Measurements from ENCODE around the gene WNT2B. TPM values are rescaled to one million over a fixed set of nuclear protein-coding genes. Genes with fewer than 3 reads are reported as not detected.

WNT2B gene
- total and polyA plus RNA-seq, 2 of the 8 experiments (the other 6 are each of a cell fraction or from before 2014, with no cell fraction given), result 0.33 to 2.0 TPM

DNA sequence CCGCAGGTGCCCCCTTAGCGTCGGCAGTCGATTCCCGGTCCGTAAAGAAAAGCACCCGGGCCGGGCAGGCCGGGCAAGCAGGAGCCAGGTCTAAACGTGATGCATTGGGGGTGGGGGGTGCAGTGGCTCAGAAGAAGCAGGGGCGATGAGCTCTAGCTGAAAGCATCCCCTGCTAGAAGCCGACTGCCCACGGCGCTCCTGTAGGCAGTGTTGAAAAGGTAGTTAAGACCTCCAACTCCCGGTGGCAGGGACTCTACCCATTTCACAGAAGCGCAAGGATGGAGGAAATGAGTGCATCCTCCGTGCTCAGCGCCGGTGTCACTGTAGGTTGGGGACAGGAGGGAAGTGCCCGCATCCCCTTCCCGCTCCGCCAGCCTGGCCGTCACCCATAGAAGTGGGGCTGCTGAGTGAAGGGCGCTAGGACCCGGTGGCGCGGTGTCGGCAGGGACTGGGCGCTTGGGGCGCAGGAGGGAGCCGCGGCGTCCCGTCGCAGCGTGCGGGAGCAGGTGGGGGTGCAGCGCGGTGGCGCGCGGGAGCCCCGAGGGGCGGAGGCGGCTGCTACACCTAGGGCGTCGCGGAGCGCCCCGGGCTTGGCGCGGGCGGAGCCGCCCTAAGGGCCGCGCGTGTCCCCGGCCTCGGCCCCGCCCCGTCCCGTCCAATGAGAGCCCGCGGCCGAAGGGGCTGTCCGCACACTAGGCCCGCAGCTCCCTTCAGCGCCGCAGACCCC is at the start of gene WNT2B (continued):
- TF ChIP-seq SIX5 (IDR thresholded peaks at IDR 0.05; ENCODE audit: low read depth, low read length) (no peak), SAP30 (IDR thresholded peaks at IDR 0.05; ENCODE audit: insufficient read depth, insufficient replicate concordance, low read length) (peak; percentile 62), CREB1 (IDR thresholded peaks at IDR 0.05) (peak; percentile 71), MAFK (IDR thresholded peaks at IDR 0.05; ENCODE audit: low read depth, low read length) (no peak), ASH2L (IDR thresholded peaks at IDR 0.05; ENCODE audit: low read length) (peak; percentile 69), BCL11A (IDR thresholded peaks at IDR 0.05; ENCODE audit: low read depth in 2 of 2, low read length in 2 of 2) (no peak), KDM4A (IDR thresholded peaks at IDR 0.05; ENCODE audit: low read depth, low read length, severe bottlenecking) (peak; percentile 92), CTBP2 (IDR thresholded peaks at IDR 0.05; ENCODE audit: borderline replicate concordance, insufficient read depth, insufficient read length, low read length) (peak; percentile 93), EGR1 (IDR thresholded peaks at IDR 0.05; ENCODE audit: borderline replicate concordance, low read depth, low read length) (peak; percentile 97), KDM1A (IDR thresholded peaks at IDR 0.05; ENCODE audit: borderline replicate concordance, low read length) (peak; percentile 88), YY1 (IDR thresholded peaks at IDR 0.05; ENCODE audit: low read depth, low read length) (0 out of 2 replicates have a peak, but pooled peaks have one; percentile 25)
- TF ChIP-seq, protein P1, sequence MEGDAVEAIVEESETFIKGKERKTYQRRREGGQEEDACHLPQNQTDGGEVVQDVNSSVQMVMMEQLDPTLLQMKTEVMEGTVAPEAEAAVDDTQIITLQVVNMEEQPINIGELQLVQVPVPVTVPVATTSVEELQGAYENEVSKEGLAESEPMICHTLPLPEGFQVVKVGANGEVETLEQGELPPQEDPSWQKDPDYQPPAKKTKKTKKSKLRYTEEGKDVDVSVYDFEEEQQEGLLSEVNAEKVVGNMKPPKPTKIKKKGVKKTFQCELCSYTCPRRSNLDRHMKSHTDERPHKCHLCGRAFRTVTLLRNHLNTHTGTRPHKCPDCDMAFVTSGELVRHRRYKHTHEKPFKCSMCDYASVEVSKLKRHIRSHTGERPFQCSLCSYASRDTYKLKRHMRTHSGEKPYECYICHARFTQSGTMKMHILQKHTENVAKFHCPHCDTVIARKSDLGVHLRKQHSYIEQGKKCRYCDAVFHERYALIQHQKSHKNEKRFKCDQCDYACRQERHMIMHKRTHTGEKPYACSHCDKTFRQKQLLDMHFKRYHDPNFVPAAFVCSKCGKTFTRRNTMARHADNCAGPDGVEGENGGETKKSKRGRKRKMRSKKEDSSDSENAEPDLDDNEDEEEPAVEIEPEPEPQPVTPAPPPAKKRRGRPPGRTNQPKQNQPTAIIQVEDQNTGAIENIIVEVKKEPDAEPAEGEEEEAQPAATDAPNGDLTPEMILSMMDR (IDR thresholded peaks at IDR 0.05; ENCODE audit: control extremely low read depth in 1 of 3, insufficient read depth in 1 of 3, low read depth in 1 of 3, low read length in 3 of 3), result no peak
